GM19395 (cell line): ENCODE data around the gene GANC.

Source experiments
- ATAC-seq: cut with Tn5 transposase; IDR thresholded peaks from one replicate; pipeline ENCODE4 v1.9.1; 2021; ENCODE audit warnings: mild to moderate bottlenecking, moderate library complexity; ENCODE audit not compliant: unreplicated experiment

The GANC gene

GRCh38 chr15:42375252-42375651 lies 102.3 kb downstream of the GANC start:
- ATAC-seq: no peak

DNA sequence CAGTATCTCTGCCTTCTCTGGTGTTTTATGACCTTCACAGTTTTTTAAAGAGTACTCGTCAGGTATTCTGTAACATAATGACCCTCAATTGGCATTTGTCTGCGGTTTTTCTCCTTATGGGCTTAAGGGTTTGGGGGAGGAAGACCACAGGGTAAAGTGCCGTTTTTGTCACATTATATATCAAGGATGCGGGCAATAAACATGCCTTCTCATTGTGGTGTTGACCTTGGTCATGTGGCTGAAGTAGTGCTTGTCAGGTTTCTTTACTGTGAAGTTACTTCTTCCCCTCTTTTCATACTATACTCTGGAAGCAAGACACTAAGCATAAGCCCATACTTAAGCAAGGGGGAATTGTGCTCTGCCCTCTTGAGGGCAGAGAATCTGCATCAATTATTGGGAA lies 102.9 kb downstream of the GANC start:
- ATAC-seq: no peak

- ATAC-seq: no peak
Observed at GRCh38 chr15:42378011-42378410, 105.0 kb downstream of the GANC start.

GRCh38 chr15:42384597-42384996 lies 111.6 kb downstream of the GANC start:
- ATAC-seq: no peak

DNA sequence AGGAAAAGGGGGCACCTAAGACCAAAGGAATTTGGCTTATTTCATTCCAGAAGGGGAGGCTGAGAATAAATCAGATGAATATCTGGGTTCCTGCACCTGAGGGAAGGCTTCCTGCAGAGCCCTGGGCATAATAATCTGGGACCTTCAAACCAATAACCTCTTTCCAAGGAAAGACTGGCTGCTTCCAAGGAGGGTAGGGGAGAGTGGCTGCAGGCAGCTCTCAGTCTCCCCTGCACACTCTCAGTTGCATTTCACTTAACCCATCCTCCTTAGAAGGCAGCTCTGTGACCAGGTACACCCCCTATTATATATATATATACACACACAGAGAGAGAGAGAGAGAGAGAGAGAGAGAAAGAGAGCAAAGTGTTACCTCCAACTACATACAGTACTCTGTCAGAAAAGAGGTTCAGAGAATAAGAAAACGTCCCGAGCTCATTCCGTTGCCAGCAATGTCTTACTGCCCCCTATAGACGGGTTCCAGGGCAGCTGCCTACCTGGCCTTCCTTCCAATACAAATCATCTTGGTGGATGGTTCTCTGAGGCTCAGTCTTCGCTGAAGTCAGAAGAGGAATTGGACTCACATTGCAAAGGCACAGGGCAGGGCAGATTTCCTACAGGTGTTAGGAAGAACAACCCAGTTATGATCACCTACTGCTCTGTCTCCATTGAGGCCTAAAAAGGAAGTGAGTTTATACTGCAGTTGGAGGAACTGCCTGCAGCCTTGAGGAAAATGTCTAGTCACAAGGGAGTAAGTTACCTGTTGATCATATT lies 112.4 kb downstream of the GANC start:
- ATAC-seq: no peak

DNA sequence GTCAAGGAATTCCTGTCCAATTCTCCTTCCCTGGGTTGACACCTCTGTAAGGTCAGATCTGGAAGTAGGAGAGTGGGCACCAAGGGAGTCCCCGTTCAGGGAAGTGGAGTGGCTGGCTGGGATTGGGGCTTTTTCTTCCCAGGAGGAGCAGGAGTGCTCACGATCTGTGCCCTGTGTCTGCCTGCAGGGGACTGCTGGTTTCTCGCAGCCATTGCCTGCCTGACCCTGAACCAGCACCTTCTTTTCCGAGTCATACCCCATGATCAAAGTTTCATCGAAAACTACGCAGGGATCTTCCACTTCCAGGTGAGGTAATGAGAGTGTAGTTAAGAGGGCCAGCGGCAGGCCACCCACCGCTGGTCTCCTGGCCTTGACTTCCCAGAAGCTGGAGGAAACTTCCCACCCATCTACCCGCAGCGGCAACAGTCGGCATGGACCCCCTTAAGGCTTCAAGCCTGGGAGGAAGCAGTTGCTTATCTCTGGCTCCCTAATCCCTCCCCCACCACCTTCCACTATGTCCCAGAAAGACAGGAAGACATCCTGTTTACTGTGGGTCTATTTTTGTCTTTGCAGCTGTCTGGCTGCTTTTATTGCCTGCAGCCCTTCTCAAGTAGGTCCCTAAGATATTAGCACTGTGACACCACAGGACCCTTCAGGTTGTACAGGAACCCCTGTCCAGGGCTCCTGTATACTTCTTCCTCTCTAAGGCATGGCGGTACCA lies 113.1 kb downstream of the GANC start:
- ATAC-seq: no peak

GRCh38 chr15:42387603-42388002 lies 114.6 kb downstream of the GANC start:
- ATAC-seq: no peak

GRCh38 chr15:42392309-42393024 lies 119.5 kb downstream of the GANC start:
- ATAC-seq: no peak

- no peak for ATAC-seq
Observed at GRCh38 chr15:42394106-42394505, 121.1 kb downstream of the GANC start.

DNA sequence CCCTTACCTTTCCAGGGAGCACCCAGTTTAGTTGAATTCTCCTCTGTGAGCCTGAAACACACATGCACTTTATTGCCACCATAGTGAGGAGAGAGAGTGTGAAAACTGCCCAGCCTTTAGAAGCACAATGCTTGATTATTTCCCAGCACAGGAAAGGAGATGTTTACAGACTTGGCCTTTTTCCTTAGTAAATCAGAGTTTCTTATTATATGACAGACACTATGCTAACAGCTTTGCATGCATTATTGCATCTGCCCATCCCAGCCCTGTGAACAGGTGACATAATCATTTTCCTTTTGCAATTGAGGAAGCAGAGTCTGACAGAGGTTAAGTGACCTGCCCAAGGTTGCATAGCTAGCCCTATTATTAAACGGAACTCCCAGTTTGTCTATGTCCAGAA lies 122.8 kb downstream of the GANC start:
- ATAC-seq: no peak

GRCh38 chr15:42401544-42402454 lies 128.8 kb downstream of the GANC start:
- ATAC-seq: no peak

GRCh38 chr15:42402455-42403205 lies 129.6 kb downstream of the GANC start:
- ATAC-seq: no peak

DNA sequence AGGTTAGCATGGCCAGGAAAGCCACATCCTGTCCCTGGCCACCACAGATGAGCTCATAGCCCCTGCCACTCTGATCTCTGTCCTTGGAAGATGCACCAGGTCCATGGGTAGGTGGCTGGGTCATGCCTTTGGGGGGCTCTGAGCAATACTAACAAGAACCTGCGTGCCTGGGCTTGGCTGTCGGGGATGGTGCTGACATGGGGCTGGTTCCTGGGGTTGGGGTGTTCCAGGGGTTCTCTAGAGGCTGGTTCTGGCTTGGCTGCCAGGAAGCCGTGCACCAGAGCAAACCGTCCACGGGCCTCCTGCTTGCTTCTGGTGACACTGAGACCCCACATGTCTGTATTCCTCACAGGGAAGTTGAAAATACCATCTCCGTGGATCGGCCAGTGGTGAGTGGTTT lies 130.4 kb downstream of the GANC start:
- no peak for ATAC-seq

- no peak for ATAC-seq
Observed at GRCh38 chr15:42404461-42405235, 131.6 kb downstream of the GANC start.

- ATAC-seq: no peak
Observed at GRCh38 chr15:42405863-42406482, 133.0 kb downstream of the GANC start.
